DMS79 treated with DMSO at 0.1 percent for 48 hours (cell line): Measurements from ENCODE around the gene CASP9.
"Not testable (repeated sequence)": the region's sequence is repeated elsewhere in the genome, so short reads cannot be mapped to it uniquely, and the experiment has no call there.

ENCODE experiments used
- DNase-seq: peaks from one replicate; lab custom pipeline; 2025; lab: John Stamatoyannopoulos, UW

The CASP9 gene

GRCh38 chr1:15500184-15501178 is 23.5 kb downstream of the CASP9 start:
- DNase-seq, result no peak

DNA sequence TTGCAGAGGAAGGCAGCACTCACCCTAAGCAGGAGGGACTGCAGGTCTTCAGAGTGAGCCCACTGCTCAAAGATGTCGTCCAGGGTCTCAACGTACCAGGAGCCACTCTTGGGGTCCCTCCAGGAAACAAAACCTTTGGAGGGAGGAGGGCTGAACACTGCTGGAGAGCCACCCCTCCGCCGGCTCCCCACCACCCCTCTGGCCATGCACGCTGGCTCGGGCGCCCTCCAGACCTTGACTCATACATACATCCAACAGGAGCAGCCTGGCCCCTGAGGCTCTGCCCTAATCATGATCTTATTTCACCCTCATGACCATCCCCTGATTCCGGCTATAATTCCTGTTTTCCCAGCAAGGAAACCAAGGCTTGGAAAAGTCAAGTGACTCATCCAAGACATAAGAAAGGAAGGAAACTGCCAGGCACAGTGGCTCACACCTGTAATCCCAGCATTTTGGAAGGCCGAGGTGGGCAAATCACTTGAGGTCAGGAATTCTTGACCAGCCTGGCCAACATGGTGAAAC is 30.1 kb downstream of the CASP9 start:
- DNase-seq, result no peak

- no peak for DNase-seq
These were observed 31.4 kb downstream of the CASP9 start for GRCh38 chr1:15492596-15492995.

- DNase-seq, result not testable (repeated sequence)
These were observed 33.0 kb downstream of the CASP9 start for GRCh38 chr1:15491010-15491409.

DNA sequence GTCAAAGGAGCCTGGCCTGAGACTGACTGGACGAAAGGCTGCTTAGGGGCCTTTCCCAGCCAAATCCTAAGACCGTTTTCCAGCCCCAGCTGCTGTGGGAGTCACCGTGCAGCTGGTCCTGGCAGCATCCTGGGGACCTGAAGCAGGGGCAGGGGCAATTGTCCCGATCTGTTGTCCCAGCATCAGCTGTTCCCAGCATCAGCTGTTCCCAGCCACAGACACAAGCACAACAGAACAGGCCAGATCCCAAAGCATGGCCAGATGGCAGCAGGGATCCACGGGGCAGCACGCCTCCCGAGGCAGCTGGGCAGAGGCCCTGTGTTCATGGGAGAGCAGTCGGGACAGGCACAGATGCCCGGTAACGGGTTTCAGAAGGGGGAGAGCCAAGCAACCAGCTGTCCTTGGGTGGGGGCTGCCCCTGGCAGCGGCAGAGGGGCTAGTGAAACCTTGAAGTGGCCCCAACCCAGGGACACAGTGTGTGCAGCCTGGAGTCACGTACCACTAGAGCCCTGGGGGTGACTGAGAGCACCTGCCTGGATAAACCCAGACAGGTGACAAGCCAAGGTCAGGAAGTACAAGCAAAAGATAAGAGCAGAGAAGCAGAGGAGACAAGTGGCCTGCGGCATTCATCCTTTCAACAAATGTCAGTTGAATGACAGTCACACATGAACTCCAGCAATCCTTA is 34.8 kb downstream of the CASP9 start:
- DNase-seq, result peak; percentile 73

- no peak for DNase-seq
These were observed 35.6 kb downstream of the CASP9 start for GRCh38 chr1:15488371-15488770.

GRCh38 chr1:15486844-15487610 is 37.0 kb downstream of the CASP9 start:
- DNase-seq, result not testable (repeated sequence)

DNA sequence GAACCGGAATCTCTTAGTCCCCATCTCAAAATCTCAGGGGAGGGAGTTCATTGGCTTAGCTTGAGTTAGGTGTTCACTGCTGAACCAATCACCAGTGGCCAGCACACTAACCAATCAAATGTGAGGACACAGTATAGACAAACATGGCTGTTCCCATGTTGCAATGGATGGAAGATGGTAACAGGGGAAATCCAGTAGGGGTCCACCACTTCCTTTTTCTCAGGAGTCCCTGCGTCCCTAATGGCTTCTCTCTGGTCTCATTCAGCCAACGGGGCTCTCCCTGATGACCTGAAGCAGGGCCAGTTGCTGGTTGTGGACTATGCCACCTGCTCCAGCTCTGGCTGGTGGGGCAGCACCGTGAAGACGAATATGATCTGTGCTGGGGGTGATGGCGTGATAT is 38.4 kb downstream of the CASP9 start:
- DNase-seq, result no peak

DNA sequence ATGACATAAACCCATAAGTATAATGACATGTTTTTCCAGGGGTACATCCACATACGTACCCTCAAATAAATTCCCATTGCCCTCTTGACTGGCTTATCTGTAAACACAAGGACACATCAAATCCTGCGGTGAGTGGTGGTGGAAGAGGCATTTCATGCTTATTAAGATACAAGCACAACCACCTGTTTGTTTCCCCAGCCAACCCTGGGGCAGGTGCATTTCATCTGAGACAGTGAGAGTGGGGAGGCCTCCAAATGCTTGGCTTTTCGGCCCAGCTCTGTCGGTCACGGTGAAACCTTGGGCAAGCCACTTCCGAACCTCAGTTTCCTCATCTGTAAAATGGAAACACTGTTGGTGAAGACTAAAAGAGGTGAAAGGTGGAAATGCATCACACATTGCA is 39.6 kb downstream of the CASP9 start:
- DNase-seq, result not testable (repeated sequence)

DNA sequence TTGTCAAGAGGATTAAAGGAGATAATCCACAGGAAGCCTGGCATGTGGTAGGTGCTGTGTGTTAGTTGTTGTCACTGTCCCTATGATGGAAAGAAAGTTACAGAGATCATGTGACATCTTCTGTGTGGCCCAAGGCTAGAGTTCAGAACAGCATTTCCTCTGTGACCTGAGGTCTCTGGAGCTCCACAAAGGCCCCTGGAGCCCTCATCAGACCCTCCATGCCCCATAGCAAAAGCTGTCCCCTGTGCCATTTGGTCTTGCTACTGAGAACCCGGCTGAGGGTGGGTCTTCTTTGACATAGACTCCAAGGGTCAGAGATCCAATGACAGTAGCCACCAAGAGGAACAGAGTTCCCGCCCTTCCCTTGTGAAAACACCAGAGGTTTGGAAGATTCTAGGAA is 40.0 kb downstream of the CASP9 start:
- no peak for DNase-seq

GRCh38 chr1:15482983-15483543 is 41.0 kb downstream of the CASP9 start:
- not testable (repeated sequence) for DNase-seq

DNA sequence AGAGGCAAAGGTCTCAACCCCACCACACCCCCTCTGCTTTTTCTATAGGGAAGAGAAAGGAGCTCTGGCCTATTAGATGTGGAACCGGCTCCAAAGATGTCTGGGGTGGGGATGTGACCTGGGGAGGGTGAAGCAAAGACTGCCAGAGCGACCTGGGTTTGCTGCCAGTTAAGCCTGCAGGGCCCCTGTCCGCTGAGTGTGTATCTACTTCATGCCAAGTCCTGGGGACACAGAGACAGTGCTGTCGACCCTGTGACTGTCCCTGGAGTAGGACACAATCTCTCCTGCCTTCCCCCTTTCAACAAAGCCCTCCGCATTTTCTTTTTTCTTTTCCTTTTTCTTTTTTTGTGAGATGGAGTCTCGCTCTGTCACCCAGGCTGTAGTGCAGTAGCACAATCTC is 41.6 kb downstream of the CASP9 start:
- not testable (repeated sequence) for DNase-seq

DNA sequence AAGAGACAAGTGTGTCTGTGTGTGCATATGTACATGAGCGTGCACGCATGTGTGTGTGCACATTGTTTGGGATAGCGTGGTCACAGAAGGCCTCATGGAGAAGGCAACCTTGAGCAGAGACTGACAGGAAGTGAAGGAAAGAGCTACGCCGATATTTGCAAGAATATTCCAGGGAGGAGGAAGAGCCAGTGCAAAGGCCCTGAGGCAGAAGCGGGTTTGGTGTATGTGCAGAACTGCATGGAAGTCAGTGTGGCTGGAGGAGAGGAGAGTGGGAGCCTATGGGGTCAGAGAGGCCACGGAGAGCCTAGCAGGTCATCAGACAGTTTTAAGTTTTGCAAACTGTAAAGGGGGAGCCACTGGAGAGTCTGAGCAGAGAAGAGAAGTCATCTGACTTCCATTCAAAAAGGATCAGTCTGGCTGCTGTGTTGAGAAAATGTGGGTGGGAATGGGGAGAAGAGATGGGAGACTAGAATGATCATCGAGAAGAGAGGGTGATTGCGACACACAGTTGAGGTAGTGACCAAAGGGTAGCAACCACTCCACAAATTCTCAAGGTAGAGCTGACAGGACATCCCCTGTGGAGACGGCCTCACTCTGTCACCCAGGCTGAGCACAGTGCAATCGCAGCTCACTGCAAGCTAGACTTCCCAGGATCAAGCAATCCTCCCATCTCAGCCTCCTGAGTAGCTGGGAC is 44.2 kb downstream of the CASP9 start:
- no peak for DNase-seq

DNA sequence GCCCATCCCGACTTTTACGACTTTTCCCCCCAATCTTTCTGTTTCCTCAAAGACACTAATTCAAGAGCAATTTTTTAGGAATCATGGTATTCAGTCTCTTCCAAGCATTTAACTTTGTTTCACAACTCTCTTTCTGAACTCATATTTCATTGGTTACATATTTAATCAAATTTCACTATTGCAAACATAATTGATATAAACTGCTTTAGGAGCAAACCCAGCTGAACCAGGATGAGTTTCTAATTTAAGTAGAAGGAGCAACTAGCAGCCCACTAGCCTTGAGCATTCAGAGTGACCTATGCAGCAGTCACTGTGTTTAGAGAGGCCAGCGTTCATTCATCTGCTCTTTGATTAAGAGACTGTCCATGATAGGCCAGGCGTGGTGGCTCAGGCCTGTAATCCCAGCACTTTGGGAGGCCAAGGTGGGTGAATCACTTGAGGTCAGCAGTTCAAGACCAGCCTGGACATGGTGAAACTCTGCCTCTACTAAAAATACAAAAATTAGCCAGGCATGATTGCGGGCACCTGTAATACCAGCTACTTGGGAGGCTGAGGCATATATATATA is 46.3 kb downstream of the CASP9 start:
- no peak for DNase-seq

GRCh38 chr1:15476927-15477326 is 47.1 kb downstream of the CASP9 start:
- no peak for DNase-seq

- no peak for DNase-seq
These were observed 48.2 kb downstream of the CASP9 start, which contains the start of gene CELA2B for GRCh38 chr1:15475752-15476314. CELA2B (plus strand) TSS chr1:15476104; CDS start chr1:15476126, 22 bp downstream.

- no peak for DNase-seq
These were observed 51.4 kb downstream of the CASP9 start for GRCh38 chr1:15472587-15472986.

- DNase-seq, result not testable (repeated sequence)
These were observed 52.3 kb downstream of the CASP9 start for GRCh38 chr1:15471723-15472122.

- DNase-seq, result not testable (repeated sequence)
These were observed 52.9 kb downstream of the CASP9 start for GRCh38 chr1:15471067-15471466.

- DNase-seq, result not testable (repeated sequence)
These were observed 54.1 kb downstream of the CASP9 start for GRCh38 chr1:15469821-15470448.
